MCF 10A (cell line): Measurements from ENCODE around the gene CHPF2. TPM values are rescaled to one million over a fixed set of nuclear protein-coding genes. Genes with fewer than 3 reads are reported as not detected.

Experiments
- BruUV-seq: library from RNA; stranded (reverse); fragments of 400-500 nt; replicated peaks from 2 replicates; lab custom pipeline; 2021; lab: Mats Ljungman, UMichigan
- CTCF ChIA-PET: fragments of 300-600 bp; sonication (Branson Sonifier 250); formaldehyde crosslinking; extraction: SDS; loops from one replicate; lab custom pipeline; 2021; ENCODE audit warnings: antibody characterized with exemption, inconsistent platforms; lab: Yijun Ruan, JAX
- POLR2A ChIA-PET: fragments of 300-600, 350-650 bp; sonication (Branson Sonifier 250); formaldehyde crosslinking; extraction: SDS; loops from one replicate; lab custom pipeline; 2020; ENCODE audit warnings: antibody characterized with exemption, inconsistent platforms; lab: Yijun Ruan, JAX
- DNase-seq: peaks from one replicate; pipeline ENCODE4 v3.0.0-alpha.2; 2018; ENCODE audit not compliant: unreplicated experiment
- H3K27ac Mint-ChIP-seq: one replicate; pipeline ENCODE4 v1.8.0; 2022; ENCODE audit warnings: mild to moderate bottlenecking, low read depth, mixed read lengths; ENCODE audit not compliant: unreplicated experiment
- H3K27me3 Mint-ChIP-seq: one replicate; pipeline ENCODE4 v1.8.0; 2022; ENCODE audit warnings: mixed read lengths; ENCODE audit not compliant: insufficient read depth, unreplicated experiment
- H3K36me3 Mint-ChIP-seq: one replicate; pipeline ENCODE4 v1.8.0; 2022; ENCODE audit warnings: mild to moderate bottlenecking, moderate library complexity, mixed read lengths; ENCODE audit not compliant: insufficient read depth, unreplicated experiment
- H3K4me1 Mint-ChIP-seq: one replicate; pipeline ENCODE4 v1.8.0; 2022; ENCODE audit warnings: mixed read lengths; ENCODE audit not compliant: insufficient read depth, unreplicated experiment
- H3K4me3 Mint-ChIP-seq: one replicate; pipeline ENCODE4 v1.8.0; 2022; ENCODE audit warnings: mild to moderate bottlenecking, moderate library complexity, mixed read lengths; ENCODE audit not compliant: unreplicated experiment
- H3K9me3 Mint-ChIP-seq: one replicate; pipeline ENCODE4 v1.8.0; 2022; ENCODE audit warnings: mixed read lengths; ENCODE audit not compliant: unreplicated experiment
- intact Hi-C: fragments of 100-400 bp; cut with micrococcal nuclease; formaldehyde crosslinking; loops from 2 replicates; pipeline ENCODE4 v1.14.1; 2022
- total RNA-seq: library from RNA; stranded (reverse); gene quantifications from 2 replicates; pipeline ENCODE4 v1.2.3, GENCODE V29; 2022
- TF ChIP-seq, protein P1 (sequence below): fragments of 200-600 bp; IDR thresholded peaks from one replicate; pipeline ENCODE4 v1.8.0; 2022; ENCODE audit warnings: antibody characterized with exemption, mild to moderate bottlenecking; ENCODE audit not compliant: unreplicated experiment

CHPF2 gene
- total RNA-seq, 1 experiment from 2014 or later = 28.2 TPM

DNA sequence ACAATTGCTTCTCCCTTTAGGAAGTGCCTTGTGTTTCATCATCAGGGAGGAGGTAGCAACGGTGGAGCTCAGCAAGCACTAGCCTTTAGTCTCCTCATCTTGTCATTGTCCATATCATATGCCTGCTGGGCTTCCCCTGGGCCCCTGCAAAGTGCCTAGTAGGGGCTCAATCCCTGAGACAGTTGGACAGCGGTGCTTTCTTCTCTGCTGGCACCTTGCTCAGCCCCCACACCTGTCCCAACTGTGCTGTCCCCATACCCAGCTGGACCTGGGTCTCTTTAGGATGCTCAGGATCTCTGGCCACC lies 10.7 kb downstream of the CHPF2 start:
- BruUV-seq = no TSS peak
- H3K27ac Mint-ChIP-seq = no peak overlapping the region
- CTCF ChIA-PET = interaction anchor here (0.5 to 3.5 kb wide), 9 partner anchors 9 to 499 kb away, joined by 3 to 21 read pairs (median 4); partner anchors contain the start of gene CHPF2
- intact Hi-C loops = no loop called here
- no peaks in the 10 kb centered on the region for H3K27me3 Mint-ChIP-seq
- POLR2A ChIA-PET = interaction anchor here (0.9 to 2.6 kb wide), 4 partner anchors 9 to 16 kb away, joined by 3 to 9 read pairs (median 6); partner anchors contain the start of genes ABCF2 and CHPF2
- H3K4me1 Mint-ChIP-seq = peaks cover 13% of the 10 kb centered on the region
- TF ChIP-seq, protein P1, sequence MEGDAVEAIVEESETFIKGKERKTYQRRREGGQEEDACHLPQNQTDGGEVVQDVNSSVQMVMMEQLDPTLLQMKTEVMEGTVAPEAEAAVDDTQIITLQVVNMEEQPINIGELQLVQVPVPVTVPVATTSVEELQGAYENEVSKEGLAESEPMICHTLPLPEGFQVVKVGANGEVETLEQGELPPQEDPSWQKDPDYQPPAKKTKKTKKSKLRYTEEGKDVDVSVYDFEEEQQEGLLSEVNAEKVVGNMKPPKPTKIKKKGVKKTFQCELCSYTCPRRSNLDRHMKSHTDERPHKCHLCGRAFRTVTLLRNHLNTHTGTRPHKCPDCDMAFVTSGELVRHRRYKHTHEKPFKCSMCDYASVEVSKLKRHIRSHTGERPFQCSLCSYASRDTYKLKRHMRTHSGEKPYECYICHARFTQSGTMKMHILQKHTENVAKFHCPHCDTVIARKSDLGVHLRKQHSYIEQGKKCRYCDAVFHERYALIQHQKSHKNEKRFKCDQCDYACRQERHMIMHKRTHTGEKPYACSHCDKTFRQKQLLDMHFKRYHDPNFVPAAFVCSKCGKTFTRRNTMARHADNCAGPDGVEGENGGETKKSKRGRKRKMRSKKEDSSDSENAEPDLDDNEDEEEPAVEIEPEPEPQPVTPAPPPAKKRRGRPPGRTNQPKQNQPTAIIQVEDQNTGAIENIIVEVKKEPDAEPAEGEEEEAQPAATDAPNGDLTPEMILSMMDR = no peak
- no peak overlapping the region for H3K4me3 Mint-ChIP-seq
- no peaks in the 10 kb centered on the region for H3K9me3 Mint-ChIP-seq
- peaks cover 27% of the 10 kb centered on the region for H3K36me3 Mint-ChIP-seq
- DNase-seq = no peak

DNA sequence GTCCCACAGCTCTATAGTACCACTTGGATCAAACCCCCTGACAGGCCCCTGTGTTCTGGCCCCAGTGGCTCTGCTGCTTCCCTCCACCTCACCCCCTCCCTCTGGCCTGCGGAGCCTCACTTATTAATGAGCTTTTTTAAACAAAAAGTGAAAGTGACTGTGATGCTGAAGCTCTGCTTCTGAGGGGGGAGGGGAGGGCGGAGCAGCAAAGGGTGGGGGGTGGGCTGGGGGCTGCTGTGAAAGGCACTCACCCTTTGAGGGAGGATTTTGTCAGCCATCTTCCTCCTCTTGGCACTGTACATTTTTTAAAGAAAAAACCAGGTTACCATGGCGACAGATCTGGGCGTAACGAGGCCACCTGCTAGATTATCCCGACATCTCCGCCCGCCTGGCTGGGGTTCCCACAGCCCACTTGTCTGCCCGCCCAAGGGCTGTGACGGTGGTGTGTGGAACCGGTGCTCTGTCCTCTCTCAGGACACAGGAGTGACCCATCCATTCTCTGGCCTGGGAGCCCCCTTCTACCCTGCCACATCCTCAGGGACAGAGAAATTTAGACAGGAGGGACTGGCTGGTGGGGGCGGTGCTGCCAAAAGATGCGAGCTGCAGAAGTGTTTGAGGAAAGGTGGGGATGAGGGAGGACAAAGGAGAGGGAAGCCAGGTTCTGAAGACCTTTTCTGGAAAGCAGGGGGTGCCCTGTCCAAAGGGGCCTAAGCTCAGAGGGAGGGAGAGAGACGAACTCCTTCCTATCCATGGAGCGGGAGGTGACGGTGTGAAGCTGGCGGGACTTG lies 11.3 kb downstream of the CHPF2 start:
- ChIA-PET CTCF (interaction anchor here (0.5 to 3.5 kb wide), 27 partner anchors 9 to 771 kb away, joined by 3 to 21 read pairs (median 4); partner anchors contain the start of genes ABCF2 and CHPF2), POLR2A (interaction anchor here (0.6 to 2.6 kb wide), 5 partner anchors 8 to 17 kb away, joined by 3 to 9 read pairs (median 5); partner anchors contain the start of genes ABCF2 and CHPF2)
- Mint-ChIP-seq H3K4me1 (peaks cover 17% of the 10 kb centered on the region), H3K36me3 (peaks cover 23% of the 10 kb centered on the region), H3K9me3 (no peaks in the 10 kb centered on the region), H3K4me3 (no peak overlapping the region), H3K27me3 (no peaks in the 10 kb centered on the region), H3K27ac (no peak overlapping the region)
- BruUV-seq = no TSS peak
- intact Hi-C loops = loop anchor here (1.0 kb wide), 1 partner anchor 60 kb away; no protein-coding TSS in a partner anchor
- TF ChIP-seq, protein P1 = no peak
- DNase-seq = no peak

DNA sequence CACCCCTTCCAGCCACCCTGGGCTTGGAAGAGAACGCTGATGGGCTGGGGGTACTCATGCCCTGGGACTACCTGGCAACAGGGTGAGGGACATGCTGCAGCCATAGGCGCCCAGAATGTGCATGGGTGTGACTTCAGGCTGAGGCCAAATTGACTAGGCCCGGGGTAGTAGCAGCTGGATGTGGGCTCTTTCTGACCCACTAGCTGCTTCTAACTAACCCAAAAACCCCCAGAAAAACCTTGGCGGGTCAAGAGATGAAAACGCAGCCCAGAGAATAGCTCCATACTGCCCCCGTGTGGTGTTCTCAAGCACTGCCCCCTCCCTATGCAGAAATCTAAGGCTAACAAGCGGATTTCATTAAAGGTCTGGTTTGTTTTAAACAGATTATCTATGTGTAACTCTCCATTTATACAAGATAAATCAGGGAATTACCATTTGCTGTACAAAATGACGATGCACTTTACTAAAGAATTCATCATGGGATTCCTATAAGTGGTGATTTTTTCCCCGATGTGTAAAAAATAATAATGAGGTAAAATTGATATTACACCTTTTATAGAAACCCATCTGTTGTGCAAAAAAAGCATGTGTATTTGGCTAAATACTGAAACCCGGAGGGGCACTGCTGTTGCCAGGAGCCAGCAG lies 12.0 kb downstream of the CHPF2 start:
- H3K27ac Mint-ChIP-seq = no peak overlapping the region
- no peaks in the 10 kb centered on the region for H3K27me3 Mint-ChIP-seq
- POLR2A ChIA-PET = interaction anchor here (0.6 to 2.6 kb wide), 2 partner anchors 12 to 18 kb away, joined by 3 to 9 read pairs; partner anchors contain the start of gene ABCF2
- H3K36me3 Mint-ChIP-seq = peaks cover 21% of the 10 kb centered on the region
- peak; percentile 63 for DNase-seq
- H3K9me3 Mint-ChIP-seq = no peaks in the 10 kb centered on the region
- intact Hi-C loops = loop anchor here (1.0 kb wide), 1 partner anchor 59 kb away; no protein-coding TSS in a partner anchor
- peaks cover 22% of the 10 kb centered on the region for H3K4me1 Mint-ChIP-seq
- CTCF ChIA-PET = interaction anchor here (0.6 to 3.5 kb wide), 23 partner anchors 9 to 771 kb away, joined by 3 to 21 read pairs (median 3); partner anchors contain the start of genes ABCF2 and CHPF2
- no peak overlapping the region for H3K4me3 Mint-ChIP-seq
- TF ChIP-seq, protein P1 = peak; percentile 80
- no TSS peak for BruUV-seq
